ENCODE data around the gene RASSF4. TPM values are rescaled to one million over a fixed set of nuclear protein-coding genes. Genes with fewer than 3 reads are reported as not detected.

RASSF4 gene
- total and polyA plus RNA-seq, 2 donors (not counting 3 experiments of a cell fraction or from before 2014, with no cell fraction given) = 7.6 to 8.2 TPM

DNA sequence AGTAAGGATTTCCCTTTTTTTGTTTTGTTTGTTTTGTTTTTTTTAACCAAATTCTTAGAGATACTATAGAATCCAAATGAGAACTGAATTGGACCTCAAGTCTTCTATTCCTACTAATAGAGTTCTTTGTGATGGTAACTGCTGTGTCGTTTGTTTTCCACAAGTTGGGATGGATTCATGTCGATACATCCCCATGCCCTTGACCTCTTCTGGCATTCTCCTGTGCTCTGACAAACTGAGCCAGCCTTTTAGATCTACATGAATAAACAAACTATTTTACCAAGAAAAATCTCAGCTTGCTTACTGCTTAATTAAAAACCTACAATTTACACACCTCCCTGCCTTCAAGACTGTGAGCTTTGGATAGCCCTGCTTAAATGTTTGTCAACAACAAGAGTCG lies 45.1 kb downstream of the RASSF4 start:
- Histone ChIP-seq H3K4me1 (ENCODE audit: control insufficient read depth, extremely low read depth, insufficient read depth, low read length) (peaks cover 24% of the 10 kb centered on the region), H3K9ac (replicated peaks; ENCODE audit: extremely low read depth, insufficient read depth, low read length) (no peak overlapping the region), H3K27ac (ENCODE audit: insufficient read depth, low read depth, low read length) (no peak overlapping the region), H3K9me1 (replicated peaks; ENCODE audit: control insufficient read depth, extremely low read depth, insufficient read depth, low read length) (no peaks in the 10 kb centered on the region), H3K27me3 (ENCODE audit: control insufficient read depth in 2 of 2, insufficient read depth in 2 of 2, low read length in 2 of 2) (no peaks in the 10 kb centered on the region), H3K36me3 (ENCODE audit: control insufficient read depth in 2 of 2, extremely low read depth in 1 of 2, insufficient read depth in 2 of 2, low read length in 2 of 2) (peaks cover 5 to 9% of the 10 kb centered on the region in 2 experiments), H3K4me2 (ENCODE audit: insufficient read depth, low read length) (no peak overlapping the region), H2AFZ (ENCODE audit: low read depth, low read length) (no peak overlapping the region), H3K4me3 (replicated peaks in 1 of 3; ENCODE audit: insufficient read depth in 1 of 3, low read depth in 1 of 3, low read length in 3 of 3) (no peak overlapping the region), H4K20me1 (replicated peaks; ENCODE audit: control insufficient read depth, extremely low read depth, insufficient read depth, low read length) (no peaks in the 10 kb centered on the region), H3K79me2 (ENCODE audit: control insufficient read depth, insufficient read depth, low read length) (peaks cover 34% of the 10 kb centered on the region), H3K9me3 (replicated peaks; ENCODE audit: control insufficient read depth, insufficient read depth, low read length) (no peaks in the 10 kb centered on the region)
- ChIA-PET CTCF (interaction anchor here (2.4 to 9.0 kb wide), 2 partner anchors 70 to 231 kb away, joined by 11 to 62 read pairs; no protein-coding TSS in a partner anchor), POLR2A (interaction anchor here (1.9 kb wide), 1 partner anchor 26 kb away, joined by 9 read pairs; the partner anchor contains the start of gene DEPP1)
- BruUV-seq (replicated peaks) = no TSS peak
- intact Hi-C loops (cut with micrococcal nuclease) = loop anchor here (5.0 to 10.0 kb wide), 3 partner anchors 368 to 1020 kb away; partner anchors contain the start of gene ALOX5
- dilution Hi-C loops (cut with MboI; ENCODE audit: extremely low pct_ligation_motif_present, low sequenced_read_pairs) = no loop called here
- TF ChIP-seq JUN (IDR thresholded peaks at IDR 0.05; ENCODE audit: borderline replicate concordance, insufficient read depth, insufficient read length, low read depth) = no peak
- TF ChIP-seq POLR2AphosphoS5 (IDR thresholded peaks at IDR 0.05; ENCODE audit: insufficient read depth, low read depth, low read length) = no peak
- no peak for TF ChIP-seq EZH2 (IDR thresholded peaks at IDR 0.05; ENCODE audit: borderline replicate concordance, low read depth, low read length, severe bottlenecking)
- TF ChIP-seq GATA2 (IDR thresholded peaks at IDR 0.05; ENCODE audit: insufficient read depth, insufficient read length, low read depth, low read length) = no peak
- no peak for TF ChIP-seq POLR2A (IDR thresholded peaks at IDR 0.05; ENCODE audit: low read depth, low read length)
- TF ChIP-seq, protein P1, sequence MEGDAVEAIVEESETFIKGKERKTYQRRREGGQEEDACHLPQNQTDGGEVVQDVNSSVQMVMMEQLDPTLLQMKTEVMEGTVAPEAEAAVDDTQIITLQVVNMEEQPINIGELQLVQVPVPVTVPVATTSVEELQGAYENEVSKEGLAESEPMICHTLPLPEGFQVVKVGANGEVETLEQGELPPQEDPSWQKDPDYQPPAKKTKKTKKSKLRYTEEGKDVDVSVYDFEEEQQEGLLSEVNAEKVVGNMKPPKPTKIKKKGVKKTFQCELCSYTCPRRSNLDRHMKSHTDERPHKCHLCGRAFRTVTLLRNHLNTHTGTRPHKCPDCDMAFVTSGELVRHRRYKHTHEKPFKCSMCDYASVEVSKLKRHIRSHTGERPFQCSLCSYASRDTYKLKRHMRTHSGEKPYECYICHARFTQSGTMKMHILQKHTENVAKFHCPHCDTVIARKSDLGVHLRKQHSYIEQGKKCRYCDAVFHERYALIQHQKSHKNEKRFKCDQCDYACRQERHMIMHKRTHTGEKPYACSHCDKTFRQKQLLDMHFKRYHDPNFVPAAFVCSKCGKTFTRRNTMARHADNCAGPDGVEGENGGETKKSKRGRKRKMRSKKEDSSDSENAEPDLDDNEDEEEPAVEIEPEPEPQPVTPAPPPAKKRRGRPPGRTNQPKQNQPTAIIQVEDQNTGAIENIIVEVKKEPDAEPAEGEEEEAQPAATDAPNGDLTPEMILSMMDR (IDR thresholded peaks at IDR 0.05; ENCODE audit: extremely low read depth in 1 of 2, insufficient read depth in 1 of 2, low read depth in 1 of 2, low read length in 2 of 2) = no peak
- TF ChIP-seq MYC (IDR thresholded peaks at IDR 0.05; ENCODE audit: low read depth, low read length) = no peak
- TF ChIP-seq, protein P2, sequence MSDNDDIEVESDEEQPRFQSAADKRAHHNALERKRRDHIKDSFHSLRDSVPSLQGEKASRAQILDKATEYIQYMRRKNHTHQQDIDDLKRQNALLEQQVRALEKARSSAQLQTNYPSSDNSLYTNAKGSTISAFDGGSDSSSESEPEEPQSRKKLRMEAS (IDR thresholded peaks at IDR 0.05; ENCODE audit: insufficient read depth, insufficient read length) = no peak
- TF ChIP-seq FOS (IDR thresholded peaks at IDR 0.05; ENCODE audit: borderline replicate concordance, insufficient read depth, low read length) = no peak
- FAIRE-seq (no peak), DNase-seq (ENCODE audit: low read depth, low spot score) (no peak)
